ENCODE measurements around the gene PIAS4.
"Not testable (repeated sequence)": the region's sequence is repeated elsewhere in the genome, so short reads cannot be mapped to it uniquely, and the experiment has no call there.

PIAS4 gene

GRCh38 chr19:3998667-3999412 is 8.7 kb upstream of the PIAS4 start:
- not testable (repeated sequence) for DNase-seq

- DNase-seq, result not testable (repeated sequence)
Measured at GRCh38 chr19:4000798-4001197, 6.7 kb upstream of the PIAS4 start.

GRCh38 chr19:4005436-4005835 is 2.1 kb upstream of the PIAS4 start:
- DNase-seq, result not testable (repeated sequence)

- no peak for DNase-seq
Measured at GRCh38 chr19:4007836-4008539, 452 bp downstream of the PIAS4 start.

GRCh38 chr19:4009990-4010807 is 2.7 kb downstream of the PIAS4 start:
- no peak for DNase-seq

- no peak for DNase-seq
Measured at GRCh38 chr19:4010808-4011110, 3.2 kb downstream of the PIAS4 start.

- DNase-seq, result not testable (repeated sequence)
Measured at GRCh38 chr19:4011430-4011829, 3.9 kb downstream of the PIAS4 start.

GRCh38 chr19:4012092-4012974 is 4.8 kb downstream of the PIAS4 start:
- no peak for DNase-seq

- DNase-seq, result no peak
Measured at GRCh38 chr19:4012975-4013634, 5.6 kb downstream of the PIAS4 start.

- DNase-seq, result no peak
Measured at GRCh38 chr19:4013886-4014540, 6.5 kb downstream of the PIAS4 start.

- DNase-seq, result no peak
Measured at GRCh38 chr19:4014541-4015491, 7.3 kb downstream of the PIAS4 start.

GRCh38 chr19:4015705-4016402 is 8.3 kb downstream of the PIAS4 start:
- DNase-seq, result peak; percentile 17

GRCh38 chr19:4016486-4016885 is 8.9 kb downstream of the PIAS4 start:
- DNase-seq, result no peak

- no peak for DNase-seq
Measured at GRCh38 chr19:4016903-4017638, 9.5 kb downstream of the PIAS4 start.

GRCh38 chr19:4018140-4018613 is 10.6 kb downstream of the PIAS4 start:
- DNase-seq, result no peak

- DNase-seq, result no peak
Measured at GRCh38 chr19:4018775-4019504, 11.4 kb downstream of the PIAS4 start.

- no peak for DNase-seq
Measured at GRCh38 chr19:4019578-4019977, 12.0 kb downstream of the PIAS4 start.

Measured in fibroblast of skin of right quadriceps (primary cell).